ENCODE measurements around the gene SLC25A10.

SLC25A10 gene

DNA sequence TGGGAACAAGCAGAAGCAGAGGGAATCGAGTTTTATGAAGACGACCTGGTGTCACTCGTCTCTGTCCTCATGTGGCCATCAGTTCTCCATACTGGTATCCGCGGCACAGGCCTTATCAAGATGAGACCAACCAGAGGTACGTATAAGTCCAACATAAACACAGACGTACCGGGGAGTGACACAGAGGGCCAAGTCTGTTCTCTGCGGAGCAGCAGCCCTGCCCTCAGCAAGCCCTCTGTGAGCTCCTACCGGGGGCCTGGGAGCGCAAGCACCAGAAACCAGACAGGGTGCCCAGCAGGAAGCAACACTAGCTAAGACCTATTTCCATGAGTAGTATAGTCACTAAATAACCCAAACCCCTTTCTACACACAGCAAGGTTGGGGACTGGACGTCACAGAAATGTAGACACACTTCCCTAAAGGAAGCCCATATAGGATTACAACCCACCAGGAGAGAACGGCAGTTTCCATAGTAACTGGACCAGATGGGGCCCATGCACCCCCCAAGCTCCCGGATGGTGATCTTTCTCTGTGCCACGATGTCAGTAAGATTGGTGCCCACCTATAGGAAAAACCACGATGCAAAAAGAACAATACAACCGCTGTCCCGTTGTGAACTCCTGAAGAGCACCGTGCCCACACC, 29.4 kb upstream of the SLC25A10 start:
- H3K27ac ChIP-seq: peak overlapping the region; percentile 91
- TF ChIP-seq, protein P1, sequence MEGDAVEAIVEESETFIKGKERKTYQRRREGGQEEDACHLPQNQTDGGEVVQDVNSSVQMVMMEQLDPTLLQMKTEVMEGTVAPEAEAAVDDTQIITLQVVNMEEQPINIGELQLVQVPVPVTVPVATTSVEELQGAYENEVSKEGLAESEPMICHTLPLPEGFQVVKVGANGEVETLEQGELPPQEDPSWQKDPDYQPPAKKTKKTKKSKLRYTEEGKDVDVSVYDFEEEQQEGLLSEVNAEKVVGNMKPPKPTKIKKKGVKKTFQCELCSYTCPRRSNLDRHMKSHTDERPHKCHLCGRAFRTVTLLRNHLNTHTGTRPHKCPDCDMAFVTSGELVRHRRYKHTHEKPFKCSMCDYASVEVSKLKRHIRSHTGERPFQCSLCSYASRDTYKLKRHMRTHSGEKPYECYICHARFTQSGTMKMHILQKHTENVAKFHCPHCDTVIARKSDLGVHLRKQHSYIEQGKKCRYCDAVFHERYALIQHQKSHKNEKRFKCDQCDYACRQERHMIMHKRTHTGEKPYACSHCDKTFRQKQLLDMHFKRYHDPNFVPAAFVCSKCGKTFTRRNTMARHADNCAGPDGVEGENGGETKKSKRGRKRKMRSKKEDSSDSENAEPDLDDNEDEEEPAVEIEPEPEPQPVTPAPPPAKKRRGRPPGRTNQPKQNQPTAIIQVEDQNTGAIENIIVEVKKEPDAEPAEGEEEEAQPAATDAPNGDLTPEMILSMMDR (conservative IDR thresholded peaks at IDR 0.05): no peak

DNA sequence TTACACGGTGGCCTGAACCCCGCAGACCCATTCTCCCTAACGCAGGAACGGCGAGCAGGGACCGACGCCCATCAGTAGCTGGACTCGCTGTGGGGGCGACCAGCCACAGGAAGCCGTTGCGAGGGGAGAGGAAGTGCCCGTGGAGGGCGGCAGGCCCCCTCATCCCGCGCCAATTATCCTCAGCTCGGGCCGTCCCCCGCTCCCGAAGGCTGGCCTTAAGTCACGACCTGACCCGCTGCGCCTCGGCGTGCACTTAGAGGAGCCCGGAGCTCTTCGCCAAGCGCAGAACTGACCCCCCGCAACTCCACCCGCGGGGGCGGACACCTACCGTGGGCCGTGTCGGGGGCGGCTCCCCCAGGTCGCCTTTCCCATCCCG, 28.9 kb upstream of the SLC25A10 start:
- TF ChIP-seq, protein P1 (conservative IDR thresholded peaks at IDR 0.05): no peak
- H3K27ac ChIP-seq: peak overlapping the region; percentile 91

GRCh38 chr17:81683584-81684441, 28.3 kb upstream of the SLC25A10 start, which contains the start of the genes ARL16 and HGS:
Gene ARL16, minus strand, starts transcription at chr17:81683797. Its CDS starts 44 bp downstream, at chr17:81683753.
Gene HGS, plus strand, starts transcription at chr17:81684011. Its CDS starts 56 bp downstream, at chr17:81684067.
- TF ChIP-seq, protein P1 (conservative IDR thresholded peaks at IDR 0.05): no peak

GRCh38 chr17:81684442-81684911, 27.6 kb upstream of the SLC25A10 start:
- TF ChIP-seq, protein P1 (conservative IDR thresholded peaks at IDR 0.05): no peak
- H3K27ac ChIP-seq: peak overlapping the region; percentile 91

More at GRCh38 chr17:81683584-81684441, 28.3 kb upstream of the SLC25A10 start, which contains the start of the genes ARL16 and HGS:
- peak within 1 kb of the TSS; percentile 91 for H3K27ac ChIP-seq

GRCh38 chr17:81685108-81685507, 27.0 kb upstream of the SLC25A10 start:
- peak overlapping the region; percentile 91; the same call in 1 of the 2 replicates for H3K27ac ChIP-seq
- TF ChIP-seq, protein P1 (conservative IDR thresholded peaks at IDR 0.05): no peak

DNA sequence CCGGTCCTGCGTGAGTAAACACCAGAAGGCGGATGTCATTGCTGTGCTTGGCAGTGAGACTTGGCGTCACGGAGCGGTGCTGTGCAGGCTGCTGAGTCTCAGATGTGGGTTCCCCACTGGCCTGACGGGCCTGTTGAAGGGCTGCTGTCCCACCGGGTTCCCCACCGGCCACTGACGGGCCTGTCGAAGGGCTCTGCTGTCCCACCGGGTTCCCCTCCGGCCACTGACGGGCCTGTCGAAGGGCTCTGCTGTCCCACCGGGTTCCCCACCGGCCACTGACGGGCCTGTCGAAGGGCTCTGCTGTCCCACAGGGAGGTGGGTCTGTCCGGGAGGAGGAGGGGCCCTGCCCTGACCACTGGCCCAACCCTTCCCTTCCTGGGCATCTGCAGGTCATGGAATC, 25.5 kb upstream of the SLC25A10 start:
- TF ChIP-seq, protein P1 (conservative IDR thresholded peaks at IDR 0.05): no peak
- H3K27ac ChIP-seq: no peak overlapping the region

Measured in VCaP (cell line).